Measurements from ENCODE around the gene HIVEP3. TPM values are rescaled to one million over a fixed set of nuclear protein-coding genes. Genes with fewer than 3 reads are reported as not detected.

Gene HIVEP3
- total RNA-seq, 1 experiment from 2014 or later, result 6.0 TPM

- ChIA-PET CTCF (no interaction called here), POLR2A (no interaction called here)
- Histone ChIP-seq H3K9me3 (ENCODE audit: control insufficient read depth, insufficient read depth, low read depth, low read length) (no peaks in the 10 kb centered on the region), H3K4me3 (ENCODE audit: low read depth in 2 of 2, low read length in 2 of 2) (no peak overlapping the region), H3K36me3 (ENCODE audit: control insufficient read depth, insufficient read depth, low read length) (no peaks in the 10 kb centered on the region), H3K4me1 (ENCODE audit: control insufficient read depth, insufficient read depth, low read length) (no peaks in the 10 kb centered on the region), H3K27me3 (ENCODE audit: control insufficient read depth, insufficient read depth, low read length) (no peaks in the 10 kb centered on the region), H3K27ac (ENCODE audit: low read length) (no peak overlapping the region)
- in situ Hi-C loops (cut with HindIII; ENCODE audit: low pct_unique_long_range_greater_than_20kb, low sequenced_read_pairs) (no loop called here), intact Hi-C loops (cut with micrococcal nuclease; ENCODE audit: unreplicated experiment) (no loop called here)
- TF ChIP-seq TCF7L2 (IDR thresholded peaks at IDR 0.05; ENCODE audit: low read depth, low read length) (no peak), SIN3A (IDR thresholded peaks at IDR 0.05; ENCODE audit: borderline replicate concordance, insufficient read depth, low read depth, low read length) (no peak), POLR2AphosphoS5 (IDR thresholded peaks at IDR 0.05; ENCODE audit: low read depth, low read length) (no peak)
- ATAC-seq, result no peak
- DNase-seq (ENCODE audit: low read depth, low spot score), result no peak
- no TSS peak for BruUV-seq (replicated peaks)
Measured at GRCh38 chr1:41742219-41742618, 176.5 kb downstream of the HIVEP3 start.

DNA sequence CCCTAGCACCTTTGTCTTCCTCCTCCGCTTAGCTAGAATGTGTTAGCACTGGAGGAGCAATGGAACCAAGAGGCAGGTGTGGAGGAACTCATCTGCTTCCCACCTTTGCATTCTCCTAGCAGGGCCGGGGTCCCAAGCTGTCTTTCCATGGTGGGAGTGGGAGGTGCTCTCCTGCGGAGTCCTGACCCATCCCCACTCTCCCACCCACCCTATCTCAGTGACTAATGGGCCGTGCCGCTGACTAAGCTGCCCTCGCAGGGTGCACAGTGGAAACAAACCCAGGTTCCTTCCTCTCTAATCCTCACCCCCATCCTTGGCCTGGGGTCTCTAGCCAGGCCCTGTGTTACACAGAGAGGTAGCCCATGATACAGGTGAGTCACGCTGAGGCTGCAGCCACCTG is 177.5 kb downstream of the HIVEP3 start:
- POLR2A ChIA-PET, result no interaction called here
- H3K4me3 ChIP-seq (ENCODE audit: low read depth in 2 of 2, low read length in 2 of 2), result no peak overlapping the region

More for the DNA sequence above, 177.5 kb downstream of the HIVEP3 start:
- DNase-seq (ENCODE audit: low read depth, low spot score), result no peak
- Histone ChIP-seq H3K4me1 (ENCODE audit: control insufficient read depth, insufficient read depth, low read length) (no peaks in the 10 kb centered on the region), H3K27ac (ENCODE audit: low read length) (no peak overlapping the region), H3K36me3 (ENCODE audit: control insufficient read depth, insufficient read depth, low read length) (no peaks in the 10 kb centered on the region), H3K9me3 (ENCODE audit: control insufficient read depth, insufficient read depth, low read depth, low read length) (no peaks in the 10 kb centered on the region), H3K27me3 (ENCODE audit: control insufficient read depth, insufficient read depth, low read length) (no peaks in the 10 kb centered on the region)
- in situ Hi-C loops (cut with HindIII; ENCODE audit: low pct_unique_long_range_greater_than_20kb, low sequenced_read_pairs), result no loop called here
- CTCF ChIA-PET, result no interaction called here
- no TSS peak for BruUV-seq (replicated peaks)
- intact Hi-C loops (cut with micrococcal nuclease; ENCODE audit: unreplicated experiment), result no loop called here
- TF ChIP-seq TCF7L2 (IDR thresholded peaks at IDR 0.05; ENCODE audit: low read depth, low read length), result no peak
- no peak for TF ChIP-seq POLR2AphosphoS5 (IDR thresholded peaks at IDR 0.05; ENCODE audit: low read depth, low read length)
- TF ChIP-seq, protein P1, sequence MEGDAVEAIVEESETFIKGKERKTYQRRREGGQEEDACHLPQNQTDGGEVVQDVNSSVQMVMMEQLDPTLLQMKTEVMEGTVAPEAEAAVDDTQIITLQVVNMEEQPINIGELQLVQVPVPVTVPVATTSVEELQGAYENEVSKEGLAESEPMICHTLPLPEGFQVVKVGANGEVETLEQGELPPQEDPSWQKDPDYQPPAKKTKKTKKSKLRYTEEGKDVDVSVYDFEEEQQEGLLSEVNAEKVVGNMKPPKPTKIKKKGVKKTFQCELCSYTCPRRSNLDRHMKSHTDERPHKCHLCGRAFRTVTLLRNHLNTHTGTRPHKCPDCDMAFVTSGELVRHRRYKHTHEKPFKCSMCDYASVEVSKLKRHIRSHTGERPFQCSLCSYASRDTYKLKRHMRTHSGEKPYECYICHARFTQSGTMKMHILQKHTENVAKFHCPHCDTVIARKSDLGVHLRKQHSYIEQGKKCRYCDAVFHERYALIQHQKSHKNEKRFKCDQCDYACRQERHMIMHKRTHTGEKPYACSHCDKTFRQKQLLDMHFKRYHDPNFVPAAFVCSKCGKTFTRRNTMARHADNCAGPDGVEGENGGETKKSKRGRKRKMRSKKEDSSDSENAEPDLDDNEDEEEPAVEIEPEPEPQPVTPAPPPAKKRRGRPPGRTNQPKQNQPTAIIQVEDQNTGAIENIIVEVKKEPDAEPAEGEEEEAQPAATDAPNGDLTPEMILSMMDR (IDR thresholded peaks at IDR 0.05), result no peak
- TF ChIP-seq SIN3A (IDR thresholded peaks at IDR 0.05; ENCODE audit: borderline replicate concordance, insufficient read depth, low read depth, low read length), result no peak
- no peak for TF ChIP-seq REST (IDR thresholded peaks at IDR 0.05; ENCODE audit: insufficient read depth in 1 of 2, low read depth in 2 of 2, low read length in 1 of 2)
- no peak for ATAC-seq

All from Panc1 (cell line).